Lung (tissue), 12 donors: ENCODE data around the gene FEZ2. TPM values are rescaled to one million over a fixed set of nuclear protein-coding genes. Genes with fewer than 3 reads are reported as not detected.

Source experiments
- ATAC-seq: fragments of 200-7000 bp; cut with Tn5 transposase; one replicate; pipeline ENCODE4 v1.9.1; 2020; ENCODE audit warnings: moderate number of reproducible peaks; ENCODE audit not compliant: insufficient read depth, low FRiP score
- DNase-seq, 3 donors: peaks; one replicate each; pipeline ENCODE4 v3.0.0-alpha.2; 2013 to 2017
- H3K27ac ChIP-seq, 2 donors: one replicate each; pipeline ENCODE4 v1.5.1; 2013; ENCODE audit warnings: mild to moderate bottlenecking in 2 of 2, moderate library complexity in 2 of 2, control low read depth in 1 of 2, inconsistent platforms in 1 of 2, low read depth in 1 of 2, low read length in 1 of 2
- H3K27me3 ChIP-seq, 3 donors: one replicate each; pipeline ENCODE4 v1.5.1; 2013; ENCODE audit warnings: low read length in 2 of 3; ENCODE audit not compliant: control insufficient read depth in 3 of 3, insufficient read depth in 3 of 3
- H3K36me3 ChIP-seq, 4 donors: one replicate each; pipeline ENCODE4 v1.5.1; 2013; ENCODE audit warnings: low read length in 4 of 4, mild to moderate bottlenecking in 1 of 4, moderate library complexity in 1 of 4; ENCODE audit not compliant: control insufficient read depth in 4 of 4, insufficient read depth in 4 of 4
- H3K4me1 ChIP-seq, 5 donors: one replicate each; pipeline ENCODE4 v1.5.1; 2013; ENCODE audit warnings: low read length in 5 of 5, mild to moderate bottlenecking in 2 of 5, moderate library complexity in 1 of 5; ENCODE audit not compliant: control insufficient read depth in 5 of 5, insufficient read depth in 5 of 5
- H3K4me3 ChIP-seq: one replicate; pipeline ENCODE4 v1.5.1; 2013; ENCODE audit warnings: mild to moderate bottlenecking, control low read depth, moderate library complexity
- H3K9ac ChIP-seq, 2 donors: one replicate each; pipeline ENCODE4 v1.5.1; 2013; ENCODE audit warnings: low read length in 2 of 2, control low read depth in 1 of 2; ENCODE audit not compliant: insufficient read depth in 1 of 2
- H3K9me3 ChIP-seq, 4 donors: one replicate each; pipeline ENCODE4 v1.5.1; 2013; ENCODE audit warnings: low read length in 3 of 4, mild to moderate bottlenecking in 1 of 4, moderate library complexity in 1 of 4; ENCODE audit not compliant: control insufficient read depth in 4 of 4, insufficient read depth in 3 of 4
- CTCF ChIP-seq: IDR thresholded peaks from 2 replicates; pipeline ENCODE4 v1.5.1; 2012; ENCODE audit warnings: mild to moderate bottlenecking; ENCODE audit errors: control extremely low read depth, extremely low read depth
- WGBS, 2 donors: extraction: QIAGEN DNeasy Blood & Tissue Kit; methylation state at CpG; one replicate each; pipeline ENCODE4 v1.1.7; 2013; 5-methylcytosine and 5-hydroxymethylcytosine counted together
- polyA plus RNA-seq, 2 donors: library from polyadenylated mRNA; stranded (reverse); fragments of 200-250 nt; gene quantifications; one replicate each; pipeline ENCODE4 v1.2.1, GENCODE V29; 2013
- total RNA-seq, 2 donors: library from RNA; depleted of rRNA in 1 of 2; stranded (reverse); fragments of >200 nt in 1 of 2; gene quantifications; one replicate each; pipeline ENCODE4 v1.2.1, GENCODE V29; 2014 to 2021
- donor health status: control.
- donor health status: control.
- donor health status: Bipolar disorder and iron deficiency.
- donor health status: healthy.
- donor health status: DM: yes; HTN: yes; CAD: no.

The FEZ2 gene
- total and polyA plus RNA-seq, 4 donors, result 17.6 to 62.9 (median 31.5) TPM

DNA sequence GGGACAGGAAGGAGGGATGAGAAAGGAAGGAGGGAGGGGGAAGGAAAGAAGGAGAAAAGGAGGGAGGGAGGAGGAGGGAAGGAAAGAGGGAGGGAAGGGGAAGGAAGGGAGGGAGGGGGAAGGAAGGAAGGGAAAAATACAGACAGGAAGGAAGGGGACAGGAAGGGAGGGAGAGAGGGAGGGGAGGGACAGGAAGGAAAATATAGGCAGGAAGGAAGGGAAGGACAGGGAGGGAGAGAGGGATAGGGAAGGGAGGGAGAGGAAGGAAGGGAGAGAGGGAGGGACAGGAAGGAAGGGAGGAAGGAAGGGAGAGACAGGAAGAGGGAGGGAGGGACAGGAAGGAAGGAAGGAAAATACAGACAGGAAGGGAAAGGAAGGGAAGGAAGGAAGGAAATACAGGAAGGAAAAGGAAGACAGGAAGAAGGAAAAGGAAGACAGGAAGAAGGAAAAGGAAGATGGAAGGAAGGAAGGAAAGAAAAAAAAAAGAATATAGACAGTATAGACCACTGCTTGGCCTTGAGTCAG is 63.6 kb downstream of the FEZ2 start:
- Histone ChIP-seq H3K4me1 (peaks cover 0 to 5% (median 0%) of the 10 kb centered on the region in 5 donors), H3K9ac (no peak overlapping the region), H3K27me3 (no peaks in the 10 kb centered on the region), H3K4me3 (no peak overlapping the region), H3K27ac (peak overlapping the region in 1 of 2 donors; percentile 20), H3K36me3 (peaks cover 0 to 26% (median 14%) of the 10 kb centered on the region in 4 donors), H3K9me3 (no peaks in the 10 kb centered on the region)
- no peak for ATAC-seq
- TF ChIP-seq CTCF, result no peak
- DNase-seq, result no peak

- Histone ChIP-seq H3K27ac (peak overlapping the region in 1 of 2 donors; percentile 51), H3K4me3 (no peak overlapping the region), H3K36me3 (peaks cover 0 to 16% (median 4%) of the 10 kb centered on the region in 4 donors), H3K27me3 (no peaks in the 10 kb centered on the region), H3K4me1 (peaks cover 0 to 3% (median 0%) of the 10 kb centered on the region in 5 donors), H3K9me3 (no peaks in the 10 kb centered on the region), H3K9ac (no peak overlapping the region)
- ATAC-seq, result no peak
- TF ChIP-seq CTCF, result no peak
- WGBS, 2 donors, result 71 to 82% methylated on average over 3 of the region's 3 CpGs
- no peak for DNase-seq
Measured at GRCh38 chr2:36530983-36531354, 67.0 kb downstream of the FEZ2 start.

DNA sequence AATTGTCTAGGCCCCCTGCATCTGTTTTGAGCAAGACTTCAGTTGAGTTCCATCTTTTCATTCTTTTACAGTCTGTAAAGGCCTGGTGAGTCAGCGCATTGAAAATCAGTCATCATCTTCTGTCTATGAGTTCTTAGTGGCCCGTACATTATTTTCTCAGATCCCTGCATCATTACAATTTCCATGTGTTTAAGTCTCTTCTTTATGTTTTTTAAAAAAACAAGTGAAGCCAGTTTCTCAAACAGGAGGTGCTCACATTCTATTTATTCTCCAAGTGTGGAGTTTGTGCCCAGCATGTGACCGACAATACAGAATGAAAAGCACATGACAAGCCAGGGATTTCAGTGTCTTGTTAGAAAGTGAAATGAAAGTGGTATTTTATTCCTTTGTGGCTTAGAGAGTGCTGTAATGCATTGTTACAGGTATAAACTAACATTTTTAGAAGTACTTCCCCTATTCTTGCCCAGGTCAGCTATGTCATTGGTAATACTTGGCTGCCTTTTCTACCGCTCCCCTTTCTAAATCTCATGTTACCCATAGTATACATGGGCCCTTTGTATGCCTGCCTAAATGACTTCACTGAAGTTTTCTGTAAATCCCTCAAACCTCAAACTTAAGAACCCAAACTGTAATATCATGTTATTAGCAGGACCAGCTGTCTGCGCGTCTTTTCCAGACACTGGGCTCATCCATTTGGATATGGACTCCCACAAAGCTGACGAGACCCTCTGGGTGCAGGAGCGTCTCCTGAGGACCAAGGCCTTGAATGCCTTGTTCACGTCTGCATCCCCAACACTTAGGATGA is 67.6 kb downstream of the FEZ2 start:
- H3K9ac ChIP-seq, result no peak overlapping the region
- peaks cover 0 to 3% (median 0%) of the 10 kb centered on the region in 5 donors for H3K4me1 ChIP-seq
- H3K9me3 ChIP-seq, result no peaks in the 10 kb centered on the region
- ATAC-seq (no peak), DNase-seq (no peak)
- H3K36me3 ChIP-seq, result peaks cover 0 to 16% (median 4%) of the 10 kb centered on the region in 4 donors
- peak overlapping the region in 1 of 2 donors; percentile 51 for H3K27ac ChIP-seq
- H3K4me3 ChIP-seq, result no peak overlapping the region
- H3K27me3 ChIP-seq, result no peaks in the 10 kb centered on the region
- 85 to 89% methylated on average over 9 of the region's 9 CpGs for WGBS, 2 donors
- no peak for TF ChIP-seq CTCF
